Erythroblast (primary cell): ENCODE results near the gene SRRM4.
"Not testable (repeated sequence)": the region's sequence is repeated elsewhere in the genome, so short reads cannot be mapped to it uniquely, and the experiment has no call there.

ENCODE experiments used
- DNase-seq, 2 experiments: peaks; one replicate each; lab custom pipeline; 2025; lab: John Stamatoyannopoulos, UW
- GATA1 ChIP-seq: IDR thresholded peaks from 2 replicates; pipeline ENCODE4 v1.6.1; 2011; ENCODE audit warnings: low read depth, mild to moderate bottlenecking, control low read depth, low read length, moderate library complexity
- POLR2A ChIP-seq: IDR thresholded peaks from 2 replicates; pipeline ENCODE4 v1.6.1; 2011; ENCODE audit warnings: mild to moderate bottlenecking, low read length

The SRRM4 gene

GRCh38 chr12:118982984-118983761 is 1.8 kb downstream of the SRRM4 start:
- DNase-seq: no peak
- no peak for TF ChIP-seq GATA1

- TF ChIP-seq POLR2A (no peak), GATA1 (no peak)
- no peak for DNase-seq
These were observed 3.0 kb downstream of the SRRM4 start for GRCh38 chr12:118984161-118984943.

- no peak for TF ChIP-seq POLR2A
- TF ChIP-seq GATA1: no peak
- DNase-seq: no peak
These were observed 4.7 kb downstream of the SRRM4 start for GRCh38 chr12:118986050-118986449.

GRCh38 chr12:118999107-118999506 is 17.8 kb downstream of the SRRM4 start:
- no peak for DNase-seq
- no peak for TF ChIP-seq POLR2A
- no peak for TF ChIP-seq GATA1

GRCh38 chr12:119005085-119005484 is 23.7 kb downstream of the SRRM4 start:
- DNase-seq: no peak
- TF ChIP-seq POLR2A (no peak), GATA1 (no peak)

GRCh38 chr12:119005913-119006312 is 24.6 kb downstream of the SRRM4 start:
- no peak for TF ChIP-seq POLR2A
- no peak for TF ChIP-seq GATA1
- no peak for DNase-seq

GRCh38 chr12:119006746-119007145 is 25.4 kb downstream of the SRRM4 start:
- DNase-seq: no peak
- no peak for TF ChIP-seq POLR2A
- no peak for TF ChIP-seq GATA1

GRCh38 chr12:119008273-119008672 is 26.9 kb downstream of the SRRM4 start:
- DNase-seq: not testable (repeated sequence)

GRCh38 chr12:119008691-119009221 is 27.4 kb downstream of the SRRM4 start:
- TF ChIP-seq GATA1 (no peak), POLR2A (no peak)
- no peak for DNase-seq

- no peak for TF ChIP-seq GATA1
- no peak for DNase-seq
These were observed 29.9 kb downstream of the SRRM4 start for GRCh38 chr12:119011231-119011630.

- DNase-seq: no peak
- TF ChIP-seq POLR2A: no peak
- no peak for TF ChIP-seq GATA1
These were observed 30.8 kb downstream of the SRRM4 start for GRCh38 chr12:119012179-119012578.

GRCh38 chr12:119013023-119013422 is 31.7 kb downstream of the SRRM4 start:
- DNase-seq: no peak
- TF ChIP-seq GATA1: no peak
- no peak for TF ChIP-seq POLR2A

- TF ChIP-seq POLR2A (no peak), GATA1 (no peak)
These were observed 33.0 kb downstream of the SRRM4 start for GRCh38 chr12:119014368-119014767.

GRCh38 chr12:119016715-119017114 is 35.4 kb downstream of the SRRM4 start:
- no peak for DNase-seq
- TF ChIP-seq POLR2A (no peak), GATA1 (no peak)

More at GRCh38 chr12:119014368-119014767, 33.0 kb downstream of the SRRM4 start:
- DNase-seq: no peak

- no peak for DNase-seq
- TF ChIP-seq GATA1 (no peak), POLR2A (no peak)
These were observed 37.8 kb downstream of the SRRM4 start for GRCh38 chr12:119019166-119019565.
